Peyer's patch (tissue), 4 donors: Measurements from ENCODE around the gene SCRN2. TPM values are rescaled to one million over a fixed set of nuclear protein-coding genes. Genes with fewer than 3 reads are reported as not detected.

ENCODE experiments used
- DNase-seq, 3 donors: peaks; one replicate each; pipeline ENCODE4 v3.0.0-alpha.2; 2017 to 2019
- H3K27ac ChIP-seq, 4 donors: fragments of 200-600 bp; sonication (generic); one replicate each; pipeline ENCODE4 v1.5.1; 2016 to 2019
- H3K27me3 ChIP-seq, 2 donors: fragments of 200-600 bp; sonication (generic); one replicate each; pipeline ENCODE4 v1.5.1; 2019
- H3K36me3 ChIP-seq, 3 donors: fragments of 200-600 bp; sonication (generic); one replicate each; pipeline ENCODE4 v1.5.1; 2016 to 2019
- H3K4me1 ChIP-seq, 4 donors: fragments of 200-600 bp; sonication (generic); one replicate each; pipeline ENCODE4 v1.5.1; 2016 to 2019
- H3K4me3 ChIP-seq, 4 donors: fragments of 200-600 bp; sonication (generic); 1 replicate in 3 of 4; 2 replicates in 1 of 4; pipeline ENCODE4 v1.5.1; 2016 to 2019; ENCODE audit warnings: mild to moderate bottlenecking in 1 of 4
- H3K9me3 ChIP-seq, 4 donors: fragments of 200-600 bp; sonication (generic); one replicate each; pipeline ENCODE4 v1.5.1; 2016 to 2019; ENCODE audit warnings: mild to moderate bottlenecking in 1 of 4
- CTCF ChIP-seq, 6 experiments: fragments of 450-650 bp in 4 of 6; fragments of 200-600 bp in 2 of 6; sonication (generic) in 1 of 6; IDR thresholded peaks; one replicate each; pipeline ENCODE4 v1.5.1; 2017 to 2019; ENCODE audit warnings: antibody characterized with exemption in 6 of 6, mild to moderate bottlenecking in 3 of 6, moderate library complexity in 1 of 6
- POLR2A ChIP-seq, 2 donors: fragments of 450-650 bp; IDR thresholded peaks; one replicate each; pipeline ENCODE4 v1.5.1; 2017; ENCODE audit warnings: antibody characterized with exemption in 2 of 2, mild to moderate bottlenecking in 2 of 2, moderate library complexity in 2 of 2
- total RNA-seq, 4 donors: library from RNA; depleted of rRNA; stranded (reverse); fragments of >200 nt; gene quantifications; one replicate each; pipeline ENCODE4 v1.1.0, GENCODE V29; 2016

Gene SCRN2
- total RNA-seq, 4 donors from 2014 or later, result 56.2 to 126 (median 86.9) TPM

GRCh38 chr17:47840001-47840741, 902 bp downstream of the SCRN2 start:
- H3K4me1 ChIP-seq, result peaks cover 7 to 46% (median 11%) of the 10 kb centered on the region in 4 donors
- peak overlapping the region; percentile 67 to 99 (median 82) for H3K4me3 ChIP-seq
- DNase-seq, result no peak
- H3K36me3 ChIP-seq, result peaks cover 0 to 36% (median 0%) of the 10 kb centered on the region in 3 donors
- TF ChIP-seq CTCF (IDR thresholded peaks at IDR 0.05) (no peak), POLR2A (IDR thresholded peaks at IDR 0.05) (no peak)
- no peaks in the 10 kb centered on the region for H3K27me3 ChIP-seq
- H3K27ac ChIP-seq, result peak overlapping the region; percentile 65 to 79 (median 78)
- H3K9me3 ChIP-seq, result no peaks in the 10 kb centered on the region

GRCh38 chr17:47839071-47839470, 2.0 kb downstream of the SCRN2 start:
- no peak overlapping the region for H3K4me3 ChIP-seq
- no peak for DNase-seq
- no peak overlapping the region for H3K27ac ChIP-seq
- H3K27me3 ChIP-seq, result no peaks in the 10 kb centered on the region
- H3K9me3 ChIP-seq, result no peaks in the 10 kb centered on the region
- peaks cover 7 to 39% (median 11%) of the 10 kb centered on the region in 4 donors for H3K4me1 ChIP-seq
- TF ChIP-seq POLR2A (IDR thresholded peaks at IDR 0.05), result no peak
- no peak for TF ChIP-seq CTCF (IDR thresholded peaks at IDR 0.05)
- peaks cover 0 to 36% (median 0%) of the 10 kb centered on the region in 3 donors for H3K36me3 ChIP-seq

- peaks cover 0 to 36% (median 0%) of the 10 kb centered on the region in 3 donors for H3K36me3 ChIP-seq
- H3K9me3 ChIP-seq, result no peaks in the 10 kb centered on the region
- DNase-seq, result no peak
- peaks cover 6 to 37% (median 11%) of the 10 kb centered on the region in 4 donors for H3K4me1 ChIP-seq
- no peaks in the 10 kb centered on the region for H3K27me3 ChIP-seq
- H3K4me3 ChIP-seq, result no peak overlapping the region
- TF ChIP-seq POLR2A (IDR thresholded peaks at IDR 0.05) (no peak), CTCF (IDR thresholded peaks at IDR 0.05) (no peak)
- H3K27ac ChIP-seq, result no peak overlapping the region
Observed at GRCh38 chr17:47838636-47839035, 2.4 kb downstream of the SCRN2 start.

- H3K27ac ChIP-seq, result no peak overlapping the region
- H3K4me3 ChIP-seq, result no peak overlapping the region
- DNase-seq, result no peak
- H3K36me3 ChIP-seq, result peaks cover 0 to 36% (median 0%) of the 10 kb centered on the region in 3 donors
- H3K27me3 ChIP-seq, result no peaks in the 10 kb centered on the region
- H3K4me1 ChIP-seq, result peaks cover 3 to 26% (median 11%) of the 10 kb centered on the region in 4 donors
- no peaks in the 10 kb centered on the region for H3K9me3 ChIP-seq
- TF ChIP-seq POLR2A (IDR thresholded peaks at IDR 0.05), result no peak
- TF ChIP-seq CTCF (IDR thresholded peaks at IDR 0.05), result no peak
Observed at GRCh38 chr17:47837401-47838039, 3.6 kb downstream of the SCRN2 start.

GRCh38 chr17:47836601-47837000, 4.5 kb downstream of the SCRN2 start:
- Histone ChIP-seq H3K4me3 (no peak overlapping the region), H3K27me3 (no peaks in the 10 kb centered on the region), H3K4me1 (peaks cover 0 to 22% (median 11%) of the 10 kb centered on the region in 4 donors), H3K36me3 (peaks cover 0 to 36% (median 0%) of the 10 kb centered on the region in 3 donors), H3K9me3 (no peaks in the 10 kb centered on the region), H3K27ac (no peak overlapping the region)
- TF ChIP-seq CTCF (IDR thresholded peaks at IDR 0.05) (no peak), POLR2A (IDR thresholded peaks at IDR 0.05) (no peak)
- DNase-seq, result no peak
